Measurements from ENCODE around the gene SHROOM4. TPM values are rescaled to one million over a fixed set of nuclear protein-coding genes. Genes with fewer than 3 reads are reported as not detected.

The SHROOM4 gene
- total RNA-seq, 1 experiment from 2014 or later = 0.05 TPM

GRCh38 chrX:50668860-50669259, 145.1 kb downstream of the SHROOM4 start (continued):
- TF ChIP-seq TCF7L2 (IDR thresholded peaks at IDR 0.05; ENCODE audit: borderline replicate concordance, extremely low read depth, insufficient read depth, insufficient read length) = no peak

DNA sequence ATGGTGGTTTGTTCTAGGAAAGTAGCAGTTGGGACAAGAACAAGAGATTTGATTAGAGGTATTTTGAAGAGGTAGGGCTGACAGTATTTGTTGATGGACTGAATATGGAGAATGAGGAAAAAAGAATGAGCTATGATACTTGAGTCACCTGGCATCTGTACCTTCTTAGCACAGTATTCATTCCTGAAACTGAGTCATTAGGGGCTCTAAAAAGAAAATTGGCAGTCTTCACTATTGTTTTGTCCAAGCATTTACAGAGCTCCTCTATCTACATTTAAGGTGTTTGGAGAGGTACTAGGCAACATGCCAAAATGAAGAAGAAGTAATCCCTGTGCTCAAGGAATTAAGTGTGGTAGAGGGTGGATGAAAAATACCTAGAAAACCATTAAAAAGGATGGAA, 165.8 kb downstream of the SHROOM4 start:
- no peak overlapping the region for H3K9ac ChIP-seq (ENCODE audit: low read length)
- H3K4me3 ChIP-seq (replicated peaks in 1 of 2; ENCODE audit: low read depth in 1 of 2, low read length in 2 of 2) = no peak overlapping the region
- H3K36me3 ChIP-seq (ENCODE audit: control insufficient read depth in 1 of 2, insufficient read depth in 2 of 2, low read length in 2 of 2) = no peaks in the 10 kb centered on the region
- no peaks in the 10 kb centered on the region for H3K79me2 ChIP-seq (ENCODE audit: insufficient read depth, low read length)
- DNase-seq (ENCODE audit: low read depth, low spot score) (no peak), ATAC-seq (no peak)
- H3K4me2 ChIP-seq (ENCODE audit: low read length) = no peak overlapping the region
- no peak overlapping the region for H3K27ac ChIP-seq (ENCODE audit: low read depth, low read length)
- H3K27me3 ChIP-seq (ENCODE audit: insufficient read depth, low read length) = no peaks in the 10 kb centered on the region
- no TSS peak for BruUV-seq (replicated peaks)
- ChIA-PET POLR2A (no interaction called here), RAD21 (ENCODE audit: low non-redundant PET in 1 of 2, low total read pairs in 2 of 2, uncharacterized antibody in 2 of 2, unreplicated experiment in 2 of 2) (no interaction called here), CTCF (no interaction called here)
- no peaks in the 10 kb centered on the region for H3K4me1 ChIP-seq (ENCODE audit: control insufficient read depth in 1 of 2, insufficient read depth in 2 of 2, low read length in 2 of 2)
- H3K9me3 ChIP-seq (ENCODE audit: control insufficient read depth in 1 of 2, insufficient read depth in 1 of 2, low read depth in 1 of 2, low read length in 2 of 2) = no peaks in the 10 kb centered on the region
- TF ChIP-seq SRF (IDR thresholded peaks at IDR 0.05; ENCODE audit: low read depth) (no peak), FOSL1 (IDR thresholded peaks at IDR 0.05; ENCODE audit: low read depth) (no peak), SP1 (IDR thresholded peaks at IDR 0.05; ENCODE audit: low read depth) (no peak), EZH2 (IDR thresholded peaks at IDR 0.05) (no peak)
- H4K20me1 ChIP-seq (ENCODE audit: insufficient read depth) = no peaks in the 10 kb centered on the region
- H2AFZ ChIP-seq (ENCODE audit: low read depth, low read length, poor library complexity, severe bottlenecking) = no peak overlapping the region
- intact Hi-C loops (cut with micrococcal nuclease) = no loop called here
- H3K9me2 ChIP-seq (ENCODE audit: insufficient read depth) = no peaks in the 10 kb centered on the region

GRCh38 chrX:50644496-50644895, 169.5 kb downstream of the SHROOM4 start:
- BruUV-seq (replicated peaks) = no TSS peak
- no peak for DNase-seq (ENCODE audit: low read depth, low spot score)
- H3K4me2 ChIP-seq (ENCODE audit: low read length) = no peak overlapping the region
- H3K4me1 ChIP-seq (ENCODE audit: control insufficient read depth in 1 of 2, insufficient read depth in 2 of 2, low read length in 2 of 2) = no peaks in the 10 kb centered on the region
- TF ChIP-seq SRF (IDR thresholded peaks at IDR 0.05; ENCODE audit: low read depth) = no peak
- TF ChIP-seq POLR2A (IDR thresholded peaks at IDR 0.05; ENCODE audit: borderline replicate concordance, extremely low read depth, insufficient read depth, insufficient read length) = no peak
- TF ChIP-seq EZH2 (IDR thresholded peaks at IDR 0.05) = no peak
- no peak for TF ChIP-seq RAD21 (IDR thresholded peaks at IDR 0.05; ENCODE audit: low read depth)
- TF ChIP-seq FOSL1 (IDR thresholded peaks at IDR 0.05; ENCODE audit: low read depth) = no peak
- TF ChIP-seq YY1 (IDR thresholded peaks at IDR 0.05; ENCODE audit: extremely low read depth, insufficient replicate concordance, low read depth, low read length) = no peak
- no peak for TF ChIP-seq CEBPB (IDR thresholded peaks at IDR 0.05; ENCODE audit: low read depth)
- TF ChIP-seq TCF7L2 (IDR thresholded peaks at IDR 0.05; ENCODE audit: borderline replicate concordance, extremely low read depth, insufficient read depth, insufficient read length) = no peak
- no peak for TF ChIP-seq MAX (IDR thresholded peaks at IDR 0.05)
- ATAC-seq = no peak
- H3K79me2 ChIP-seq (ENCODE audit: insufficient read depth, low read length) = no peaks in the 10 kb centered on the region
- no peaks in the 10 kb centered on the region for H3K9me3 ChIP-seq (ENCODE audit: control insufficient read depth in 1 of 2, insufficient read depth in 1 of 2, low read depth in 1 of 2, low read length in 2 of 2)
- ChIA-PET RAD21 (ENCODE audit: low non-redundant PET in 1 of 2, low total read pairs in 2 of 2, uncharacterized antibody in 2 of 2, unreplicated experiment in 2 of 2) (no interaction called here), CTCF (no interaction called here), POLR2A (no interaction called here)
- no peaks in the 10 kb centered on the region for H3K27me3 ChIP-seq (ENCODE audit: insufficient read depth, low read length)
- H4K20me1 ChIP-seq (ENCODE audit: insufficient read depth) = no peaks in the 10 kb centered on the region
- H3K9me2 ChIP-seq (ENCODE audit: insufficient read depth) = no peaks in the 10 kb centered on the region
- H2AFZ ChIP-seq (ENCODE audit: low read depth, low read length, poor library complexity, severe bottlenecking) = no peak overlapping the region
- H3K27ac ChIP-seq (ENCODE audit: low read depth, low read length) = no peak overlapping the region
- intact Hi-C loops (cut with micrococcal nuclease) = no loop called here
- H3K4me3 ChIP-seq (replicated peaks in 1 of 2; ENCODE audit: low read depth in 1 of 2, low read length in 2 of 2) = no peak overlapping the region
- H3K9ac ChIP-seq (ENCODE audit: low read length) = no peak overlapping the region
- no peaks in the 10 kb centered on the region for H3K36me3 ChIP-seq (ENCODE audit: control insufficient read depth in 1 of 2, insufficient read depth in 2 of 2, low read length in 2 of 2)
